HEK293 (cell line): ENCODE data around the gene LATS1.

Source experiments
- BCL11A ChIP-seq: fragments of 450-650 bp; formaldehyde crosslinking; IDR thresholded peaks from 2 replicates; pipeline ENCODE4 v1.5.1; 2016; ENCODE audit warnings: low read depth, missing biosample characterization, missing genetic modification characterization
- FEZF1 ChIP-seq: fragments of 450-650 bp; formaldehyde crosslinking; IDR thresholded peaks from 2 replicates; pipeline ENCODE4 v1.5.1; 2016; ENCODE audit warnings: missing biosample characterization, missing genetic modification characterization
- GFI1B ChIP-seq: fragments of 450-650 bp; formaldehyde crosslinking; IDR thresholded peaks from 2 replicates; pipeline ENCODE4 v1.5.1; 2016; ENCODE audit warnings: missing biosample characterization, missing genetic modification characterization
- HIC1 ChIP-seq: fragments of 450-650 bp; formaldehyde crosslinking; IDR thresholded peaks from 2 replicates; pipeline ENCODE4 v1.5.1; 2016; ENCODE audit warnings: missing biosample characterization, missing genetic modification characterization
- HOXA7 ChIP-seq: sonication (generic); formaldehyde crosslinking; IDR thresholded peaks from 2 replicates; pipeline ENCODE4 v1.8.1; 2022; ENCODE audit warnings: missing genetic modification reagents, borderline replicate concordance
- KLF17 ChIP-seq: fragments of 450-650 bp; formaldehyde crosslinking; IDR thresholded peaks from 2 replicates; pipeline ENCODE4 v1.5.1; 2016; ENCODE audit warnings: missing biosample characterization, missing genetic modification characterization
- KLF7 ChIP-seq: fragments of 450-650 bp; formaldehyde crosslinking; IDR thresholded peaks from 2 replicates; pipeline ENCODE4 v1.5.1; 2016; ENCODE audit warnings: missing biosample characterization, missing genetic modification characterization, borderline replicate concordance
- KLF9 ChIP-seq: fragments of 450-650 bp; formaldehyde crosslinking; IDR thresholded peaks from 2 replicates; pipeline ENCODE4 v1.5.1; 2016; ENCODE audit warnings: missing biosample characterization, missing genetic modification characterization, low read depth
- PRDM1 ChIP-seq: fragments of 450-650 bp; formaldehyde crosslinking; IDR thresholded peaks from 2 replicates; pipeline ENCODE4; 2016; ENCODE audit warnings: missing biosample characterization, missing genetic modification characterization
- SCRT1 ChIP-seq: fragments of 450-650 bp; formaldehyde crosslinking; IDR thresholded peaks from 2 replicates; pipeline ENCODE4 v1.5.1; 2016; ENCODE audit warnings: missing biosample characterization, missing genetic modification characterization, borderline replicate concordance
- ZBTB21 ChIP-seq: fragments of 450-650 bp; formaldehyde crosslinking; IDR thresholded peaks from 2 replicates; pipeline ENCODE4 v1.5.1; 2017; ENCODE audit warnings: missing biosample characterization, missing genetic modification characterization
- ZNF140 ChIP-seq: fragments of 450-650 bp; formaldehyde crosslinking; IDR thresholded peaks from 2 replicates; pipeline ENCODE4 v1.5.1; 2016; ENCODE audit warnings: missing biosample characterization, missing genetic modification characterization
- ZNF175 ChIP-seq: fragments of 450-650 bp; formaldehyde crosslinking; IDR thresholded peaks from 2 replicates; pipeline ENCODE4 v1.5.1; 2016; ENCODE audit warnings: missing biosample characterization, missing genetic modification characterization
- ZNF2 ChIP-seq: fragments of 450-650 bp; formaldehyde crosslinking; IDR thresholded peaks from 2 replicates; pipeline ENCODE4 v1.5.1; 2016; ENCODE audit warnings: missing biosample characterization, missing genetic modification characterization
- ZNF202 ChIP-seq: fragments of 450-650 bp; formaldehyde crosslinking; IDR thresholded peaks from 2 replicates; pipeline ENCODE4 v1.5.1; 2016; ENCODE audit warnings: missing biosample characterization, missing genetic modification characterization, borderline replicate concordance
- ZNF211 ChIP-seq: fragments of 450-650 bp; formaldehyde crosslinking; IDR thresholded peaks from 2 replicates; pipeline ENCODE4 v1.5.1; 2016; ENCODE audit warnings: low read depth, missing biosample characterization, missing genetic modification characterization
- ZNF23 ChIP-seq: fragments of 450-650 bp; formaldehyde crosslinking; IDR thresholded peaks from 2 replicates; pipeline ENCODE4 v1.5.1; 2016; ENCODE audit warnings: missing biosample characterization, missing genetic modification characterization, borderline replicate concordance
- ZNF248 ChIP-seq: fragments of 450-650 bp; formaldehyde crosslinking; IDR thresholded peaks from 2 replicates; pipeline ENCODE4 v1.5.1; 2017; ENCODE audit warnings: missing biosample characterization, missing genetic modification characterization
- ZNF26 ChIP-seq: fragments of 450-650 bp; formaldehyde crosslinking; IDR thresholded peaks from 2 replicates; pipeline ENCODE4 v1.5.1; 2016; ENCODE audit warnings: missing biosample characterization, missing genetic modification characterization
- ZNF335 ChIP-seq: fragments of 450-650 bp; formaldehyde crosslinking; conservative IDR thresholded peaks from 2 replicates; pipeline ENCODE4 v1.5.1; 2016; ENCODE audit warnings: missing biosample characterization, missing genetic modification characterization
- ZNF354C ChIP-seq: fragments of 450-650 bp; formaldehyde crosslinking; IDR thresholded peaks from 2 replicates; pipeline ENCODE4 v1.5.1; 2016; ENCODE audit warnings: missing biosample characterization, missing genetic modification characterization, low read depth, borderline replicate concordance
- ZNF37A ChIP-seq: fragments of 450-650 bp; IDR thresholded peaks from 2 replicates; pipeline ENCODE4 v1.5.1; 2018; ENCODE audit warnings: missing biosample characterization, missing genetic modification characterization
- ZNF426 ChIP-seq: fragments of 450-650 bp; formaldehyde crosslinking; IDR thresholded peaks from 2 replicates; pipeline ENCODE4 v1.5.1; 2017; ENCODE audit warnings: missing biosample characterization, missing genetic modification characterization, mild to moderate bottlenecking, inconsistent platforms, moderate library complexity
- ZNF510 ChIP-seq: fragments of 450-650 bp; formaldehyde crosslinking; IDR thresholded peaks from 2 replicates; pipeline ENCODE4 v1.5.1; 2018; ENCODE audit warnings: mild to moderate bottlenecking, missing genetic modification characterization, missing biosample characterization; ENCODE audit not compliant: insufficient replicate concordance
- ZNF530 ChIP-seq: fragments of 450-650 bp; formaldehyde crosslinking; IDR thresholded peaks from 2 replicates; pipeline ENCODE4 v1.5.1; 2016; ENCODE audit warnings: low read depth, missing biosample characterization, missing genetic modification characterization
- ZNF548 ChIP-seq: fragments of 450-650 bp; formaldehyde crosslinking; IDR thresholded peaks from 2 replicates; pipeline ENCODE4 v1.5.1; 2016; ENCODE audit warnings: missing biosample characterization, missing genetic modification characterization
- ZNF585B ChIP-seq: fragments of 450-650 bp; formaldehyde crosslinking; IDR thresholded peaks from 2 replicates; pipeline ENCODE4 v1.5.1; 2016; ENCODE audit warnings: missing biosample characterization, missing genetic modification characterization
- ZNF596 ChIP-seq: fragments of 450-650 bp; IDR thresholded peaks from 2 replicates; pipeline ENCODE4 v1.5.0; 2018; ENCODE audit warnings: missing biosample characterization, mild to moderate bottlenecking, missing genetic modification characterization, moderate library complexity
- ZNF658 ChIP-seq: fragments of 450-650 bp; formaldehyde crosslinking; IDR thresholded peaks from 2 replicates; pipeline ENCODE4; 2016; ENCODE audit warnings: missing biosample characterization, missing genetic modification characterization
- ZNF677 ChIP-seq: fragments of 450-650 bp; IDR thresholded peaks from 2 replicates; pipeline ENCODE4 v1.5.0; 2018; ENCODE audit warnings: missing biosample characterization, mild to moderate bottlenecking, missing genetic modification characterization, moderate library complexity
- ZNF692 ChIP-seq: fragments of 450-650 bp; formaldehyde crosslinking; IDR thresholded peaks from 2 replicates; pipeline ENCODE4 v1.5.1; 2016; ENCODE audit warnings: missing biosample characterization, missing genetic modification characterization
- ZNF837 ChIP-seq: fragments of 450-650 bp; formaldehyde crosslinking; IDR thresholded peaks from 2 replicates; pipeline ENCODE4 v1.5.1; 2016; ENCODE audit warnings: missing biosample characterization, missing genetic modification characterization
- ZSCAN16 ChIP-seq: fragments of 450-650 bp; formaldehyde crosslinking; IDR thresholded peaks from 2 replicates; pipeline ENCODE4 v1.5.1; 2016; ENCODE audit warnings: missing biosample characterization, missing genetic modification characterization
- TF ChIP-seq, protein P1 (sequence below): fragments of 450-650 bp; formaldehyde crosslinking; IDR thresholded peaks from 2 replicates; pipeline ENCODE4 v1.5.1; 2016; ENCODE audit warnings: missing biosample characterization, missing genetic modification characterization

The LATS1 gene

GRCh38 chr6:149749594-149750135, 31.8 kb upstream of the LATS1 start, which contains the start of gene PCMT1 (continued):
- TF ChIP-seq ZNF692 (peak; percentile 68), ZNF596 (no peak), ZNF23 (tag by site-specific recombination) (no peak), ZSCAN16 (tag by site-specific recombination) (no peak), ZNF677 (no peak), ZNF510 (tag by site-specific recombination) (no peak), HIC1 (tag by site-specific recombination) (peak; percentile 37; the same call in 1 of the 2 replicates), ZNF26 (no peak), ZBTB21 (tag by site-specific recombination) (peak; percentile 26; the same call in 1 of the 2 replicates), GFI1B (tag by site-specific recombination) (0 out of 2 replicates have a peak, but pooled peaks have one; percentile 5), ZNF140 (tag by site-specific recombination) (no peak), ZNF2 (tag by site-specific recombination) (peak; percentile 63; the same call in 1 of the 2 replicates), ZNF837 (tag by site-specific recombination) (no peak), SCRT1 (tag by site-specific recombination) (no peak), KLF17 (tag by site-specific recombination) (0 out of 2 replicates have a peak, but pooled peaks have one; percentile 40), ZNF335 (tag by site-specific recombination) (peak; percentile 98; the same call in 1 of the 2 replicates), KLF7 (tag by site-specific recombination) (no peak), ZNF175 (tag by site-specific recombination) (no peak), ZNF37A (no peak), BCL11A (no peak), ZNF202 (tag by site-specific recombination) (no peak), FEZF1 (no peak), ZNF248 (tag by site-specific recombination) (no peak), ZNF211 (tag by site-specific recombination) (no peak), KLF9 (tag by site-specific recombination) (no peak), ZNF658 (tag by site-specific recombination) (no peak), PRDM1 (tag by site-specific recombination) (no peak), ZNF548 (tag by site-specific recombination) (no peak), ZNF585B (tag by site-specific recombination) (no peak), ZNF426 (tag by site-specific recombination) (no peak), ZNF354C (tag by site-specific recombination) (no peak), HOXA7 (CRISPR knock-in tag) (no peak), ZNF530 (tag by site-specific recombination) (no peak)
- TF ChIP-seq, protein P1, sequence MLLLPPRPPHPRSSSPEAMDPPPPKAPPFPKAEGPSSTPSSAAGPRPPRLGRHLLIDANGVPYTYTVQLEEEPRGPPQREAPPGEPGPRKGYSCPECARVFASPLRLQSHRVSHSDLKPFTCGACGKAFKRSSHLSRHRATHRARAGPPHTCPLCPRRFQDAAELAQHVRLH (tag by site-specific recombination) = peak; percentile 10; the same call in 1 of the 2 replicates
